HG03064 (cell line): ENCODE measurements around the gene MAP2K7.

ENCODE experiments used
- ATAC-seq: cut with Tn5 transposase; IDR thresholded peaks from one replicate; pipeline ENCODE4 v1.9.1; 2021; ENCODE audit warnings: low read depth; ENCODE audit not compliant: unreplicated experiment

MAP2K7 gene

DNA sequence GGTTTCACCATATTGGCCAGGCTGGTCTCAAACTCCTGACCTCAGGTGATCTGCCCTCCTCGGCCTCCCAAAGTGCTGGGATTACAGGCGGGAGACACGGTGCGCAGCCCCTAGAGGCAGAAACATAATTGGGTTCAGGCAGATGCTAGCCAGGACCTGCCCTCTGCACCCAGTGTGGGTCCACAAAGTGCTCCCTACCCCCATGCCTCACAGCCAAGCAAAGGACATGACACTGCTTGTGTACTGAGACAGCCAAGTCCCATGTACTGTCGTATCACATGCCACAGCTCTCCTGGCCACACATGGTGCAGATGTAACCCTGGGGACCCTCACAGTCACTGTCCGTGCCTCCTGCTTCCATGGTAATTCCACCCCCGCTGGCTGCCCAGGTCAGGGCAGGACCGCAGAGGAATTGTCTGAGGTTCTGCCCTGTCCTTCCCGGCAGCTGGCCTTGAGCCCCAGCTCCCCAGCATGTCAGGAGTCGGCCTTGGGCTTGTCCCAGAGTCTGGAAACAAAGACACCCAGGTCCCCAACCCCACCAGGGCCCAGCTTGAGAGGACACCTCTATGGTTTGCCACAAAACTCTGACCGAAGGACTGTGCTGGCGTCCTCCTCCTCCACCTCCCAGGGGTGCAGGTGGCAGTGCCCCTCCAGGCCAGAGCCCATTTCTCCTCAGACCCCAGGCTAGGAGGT is 37.1 kb upstream of the MAP2K7 start:
- no peak for ATAC-seq

DNA sequence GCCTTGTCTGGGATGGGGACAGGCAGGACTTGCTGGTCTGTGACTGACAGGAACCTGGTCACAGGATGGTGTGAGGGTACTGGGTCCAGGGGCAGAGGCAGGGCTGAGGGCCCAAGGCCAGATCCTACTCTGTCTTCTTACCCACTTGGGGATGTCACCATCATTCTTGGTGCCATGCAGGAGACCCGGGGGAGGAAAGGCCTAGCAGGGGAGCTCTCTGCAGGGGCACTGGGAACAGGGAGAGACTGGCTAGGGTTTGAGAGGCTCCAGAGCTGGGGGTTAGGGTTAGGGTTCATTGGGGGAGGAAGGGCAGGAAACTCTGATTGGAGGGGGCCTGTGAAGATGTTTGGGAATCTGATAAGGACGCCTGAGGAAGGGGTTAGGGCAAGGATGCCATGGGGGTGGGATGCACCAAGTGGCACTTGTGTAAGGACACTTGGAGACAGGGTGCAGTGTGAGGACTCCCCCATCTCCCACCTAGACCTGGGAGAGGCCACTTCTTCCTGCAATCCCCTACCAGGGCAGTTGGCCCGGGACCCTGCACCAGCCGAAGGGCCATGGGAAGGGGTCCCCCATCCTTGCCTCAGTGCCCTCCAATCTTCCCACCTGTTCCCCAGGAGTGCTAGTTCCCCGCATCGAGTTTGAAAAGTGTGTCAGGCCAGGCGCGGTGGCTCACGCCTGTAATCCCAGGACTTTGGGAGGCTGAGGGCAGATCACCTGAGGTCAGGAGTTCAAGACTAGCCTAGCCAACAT is 36.4 kb upstream of the MAP2K7 start:
- ATAC-seq, result no peak

DNA sequence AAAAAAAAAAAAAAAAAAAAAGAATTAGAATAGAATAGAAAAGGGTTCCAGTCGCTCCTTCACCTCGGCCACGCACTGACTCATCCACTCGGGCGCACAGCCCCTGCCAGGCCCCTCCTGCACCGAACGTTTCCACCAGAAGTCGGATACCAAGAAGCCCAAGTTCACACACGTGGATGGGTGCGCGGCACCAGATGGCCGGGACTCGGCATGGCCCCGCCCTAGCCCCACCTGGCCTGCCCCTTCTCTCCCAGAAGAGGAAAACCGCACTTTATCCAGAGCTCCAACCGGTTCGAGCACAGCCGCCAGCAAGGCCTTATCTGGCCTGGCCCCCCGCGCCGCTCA is 35.4 kb upstream of the MAP2K7 start:
- ATAC-seq, result no peak

DNA sequence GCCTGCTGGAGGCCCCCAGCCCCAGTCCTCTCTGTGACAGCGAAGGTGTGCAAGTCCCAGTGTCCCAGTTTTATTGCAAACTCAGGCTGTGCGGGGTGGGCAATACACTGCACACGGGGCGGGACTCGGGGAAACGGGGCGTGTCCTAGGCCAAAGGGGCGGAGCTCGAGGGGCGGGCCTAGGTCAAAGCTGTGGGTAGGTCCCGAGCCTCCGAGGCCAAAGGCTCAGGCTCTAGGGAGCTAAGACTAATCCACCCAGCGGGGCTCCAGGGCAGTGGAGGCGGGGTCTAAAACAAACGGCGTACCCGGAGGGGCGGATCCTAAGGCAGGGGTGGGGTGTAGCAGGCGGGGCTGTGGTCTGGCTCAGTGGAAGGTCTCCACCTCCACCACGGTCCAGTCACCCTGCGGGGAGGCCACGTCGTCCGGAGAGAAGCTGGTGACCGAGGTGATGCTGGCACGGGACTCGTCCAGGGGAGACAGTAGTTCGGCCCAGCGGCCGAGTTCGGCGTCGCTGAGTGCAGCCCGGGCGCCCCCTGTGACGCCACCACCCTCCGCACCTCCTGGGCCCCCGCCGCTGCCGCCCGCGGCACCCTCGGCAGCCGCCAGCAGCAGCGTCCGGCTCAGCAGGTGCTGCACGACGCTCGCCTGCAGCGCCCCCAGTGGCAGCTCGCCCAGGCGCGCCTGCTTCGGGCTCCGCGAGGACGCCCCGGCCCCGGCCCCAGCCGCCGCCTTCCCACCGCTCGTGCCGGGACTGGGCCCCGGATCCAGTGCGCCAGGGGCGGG is 34.8 kb upstream of the MAP2K7 start:
- peak; percentile 36 for ATAC-seq

DNA sequence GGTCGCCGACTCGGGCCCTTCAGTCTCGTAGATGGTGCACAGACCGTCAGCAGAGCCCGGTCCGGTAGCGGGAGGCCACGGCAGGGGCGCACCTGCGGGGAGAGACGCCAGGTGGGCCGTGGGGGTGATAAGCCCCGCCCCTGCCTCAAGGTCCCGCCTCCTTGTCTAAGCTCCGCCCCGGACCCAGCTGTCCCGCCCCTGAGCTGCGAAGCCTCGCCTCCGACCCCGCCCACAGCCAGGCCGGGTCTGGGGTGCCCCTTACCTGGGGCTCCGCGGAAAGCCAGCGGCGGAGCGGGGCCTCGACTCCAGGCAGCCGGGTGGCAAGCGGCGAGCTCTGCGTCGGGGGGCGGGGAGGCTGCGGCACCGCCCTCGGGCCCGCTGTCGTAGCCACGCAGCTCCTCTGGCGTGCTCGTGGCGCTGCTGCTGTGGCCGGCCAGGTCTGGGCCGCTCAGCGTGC is 34.2 kb upstream of the MAP2K7 start:
- ATAC-seq, result peak; percentile 50

DNA sequence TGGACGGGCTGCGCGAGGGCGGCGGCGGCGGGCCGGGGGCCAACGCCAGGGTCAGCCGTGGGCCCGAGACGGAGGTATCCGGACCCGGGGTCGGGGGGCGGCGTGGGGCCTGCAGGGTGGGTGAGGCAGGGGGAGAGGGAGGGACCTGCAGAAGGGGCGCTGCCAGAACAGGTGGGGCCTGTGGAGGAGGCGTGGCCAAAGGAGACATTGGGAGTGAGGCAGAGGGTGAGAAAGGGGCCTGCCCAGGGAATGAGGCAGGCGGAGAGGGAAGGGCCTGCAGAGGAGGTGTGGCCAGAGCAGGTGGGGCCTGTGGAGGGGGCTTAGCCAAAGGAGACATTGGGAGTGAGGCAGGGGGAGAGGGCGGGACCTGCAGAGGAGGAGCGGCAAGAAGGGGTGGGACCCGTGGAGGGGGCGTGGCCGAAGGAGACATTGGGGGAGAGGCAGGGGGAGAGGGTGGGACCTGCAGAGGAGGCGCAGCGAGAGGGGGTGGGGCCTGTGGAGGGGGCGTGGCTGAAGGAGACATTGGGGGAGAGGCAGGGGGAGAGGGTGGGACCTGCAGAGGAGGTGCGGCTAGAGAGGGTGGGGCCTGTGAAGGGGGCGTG is 33.7 kb upstream of the MAP2K7 start:
- ATAC-seq, result no peak

DNA sequence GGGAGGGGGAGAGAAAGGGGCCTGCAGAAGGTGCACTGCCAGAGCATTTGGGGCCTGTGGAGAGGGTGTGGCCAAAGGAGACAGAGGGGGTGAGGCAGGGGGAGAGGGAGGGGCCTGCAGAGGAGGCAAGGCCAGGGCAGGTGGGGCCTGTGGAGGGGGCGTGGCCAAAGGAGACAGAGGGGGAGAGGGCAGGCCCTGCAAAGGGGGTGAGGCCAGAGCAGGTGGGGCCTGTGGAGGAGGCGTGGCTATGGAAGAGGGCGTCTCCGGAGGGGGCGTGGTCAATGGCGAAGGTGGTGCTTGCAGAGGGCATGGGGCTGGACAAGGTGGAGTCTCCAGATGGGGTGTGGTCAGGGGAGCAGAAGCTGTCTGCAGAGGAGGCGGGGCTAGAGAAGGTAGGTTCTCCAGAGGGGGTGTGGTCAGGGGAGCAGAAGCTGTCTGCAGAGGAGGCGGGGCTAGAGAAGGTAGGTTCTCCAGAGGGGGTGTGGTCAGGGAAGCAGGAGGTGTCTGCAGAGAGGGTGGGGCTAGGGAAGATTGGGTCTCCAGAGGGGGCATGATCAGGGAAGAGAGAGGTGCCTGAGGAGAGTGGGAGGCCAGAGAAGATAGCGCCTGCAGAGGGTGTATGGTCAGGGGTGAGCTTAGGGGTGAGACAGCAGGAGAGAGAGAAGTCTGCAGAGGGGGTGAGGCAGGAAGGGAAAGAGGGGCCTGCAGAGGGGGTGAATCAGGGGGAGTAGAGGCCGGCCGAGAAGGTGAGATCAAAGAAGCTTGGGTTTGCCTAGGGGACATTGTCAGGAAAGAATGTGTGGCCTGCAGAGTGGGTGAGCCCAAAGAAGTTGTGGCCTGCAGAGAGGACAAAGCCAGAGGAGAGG is 32.9 kb upstream of the MAP2K7 start:
- no peak for ATAC-seq

DNA sequence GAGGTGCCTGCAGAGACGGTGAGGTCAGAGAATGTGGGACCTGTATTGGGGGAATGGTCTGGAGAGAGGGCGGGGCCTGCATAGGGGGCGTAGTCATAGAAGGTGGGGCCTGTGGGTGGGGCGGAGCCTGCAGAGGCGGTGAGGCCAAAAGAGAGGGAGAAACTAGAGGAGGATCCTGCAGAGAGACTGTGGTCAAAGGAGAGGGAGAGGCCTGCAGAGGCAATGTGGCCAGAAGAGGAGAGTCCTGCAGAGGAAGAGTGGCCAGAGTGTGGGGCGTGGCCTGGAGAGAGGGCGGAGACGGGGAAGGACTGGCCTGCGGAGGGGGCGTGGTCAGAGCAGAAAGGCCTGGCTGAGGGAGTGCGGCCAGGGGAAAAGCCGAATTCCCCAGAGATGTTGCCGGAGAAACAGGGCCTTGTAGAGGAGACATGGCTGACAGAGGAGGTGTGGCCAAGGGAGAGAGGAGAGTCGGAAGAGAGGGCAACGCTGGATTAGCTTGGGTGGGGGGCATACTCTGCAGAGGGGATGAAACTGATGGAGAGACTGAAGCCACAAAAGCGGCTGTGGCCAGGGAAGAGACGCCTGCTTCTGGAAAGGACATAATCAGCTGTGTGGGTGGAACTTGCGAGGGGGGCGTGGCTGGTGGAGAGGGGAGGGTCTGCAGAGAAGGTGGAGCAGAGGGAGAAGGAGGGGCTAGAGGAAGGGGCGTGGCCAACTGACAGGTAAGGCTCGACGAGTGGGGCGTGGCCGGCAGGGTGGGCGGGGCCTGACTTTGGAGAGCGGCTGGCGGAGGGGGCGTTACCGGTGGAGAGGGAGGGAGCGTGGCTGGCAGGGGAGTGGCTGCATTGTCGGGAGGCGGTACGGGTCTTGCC is 32.0 kb upstream of the MAP2K7 start:
- no peak for ATAC-seq

DNA sequence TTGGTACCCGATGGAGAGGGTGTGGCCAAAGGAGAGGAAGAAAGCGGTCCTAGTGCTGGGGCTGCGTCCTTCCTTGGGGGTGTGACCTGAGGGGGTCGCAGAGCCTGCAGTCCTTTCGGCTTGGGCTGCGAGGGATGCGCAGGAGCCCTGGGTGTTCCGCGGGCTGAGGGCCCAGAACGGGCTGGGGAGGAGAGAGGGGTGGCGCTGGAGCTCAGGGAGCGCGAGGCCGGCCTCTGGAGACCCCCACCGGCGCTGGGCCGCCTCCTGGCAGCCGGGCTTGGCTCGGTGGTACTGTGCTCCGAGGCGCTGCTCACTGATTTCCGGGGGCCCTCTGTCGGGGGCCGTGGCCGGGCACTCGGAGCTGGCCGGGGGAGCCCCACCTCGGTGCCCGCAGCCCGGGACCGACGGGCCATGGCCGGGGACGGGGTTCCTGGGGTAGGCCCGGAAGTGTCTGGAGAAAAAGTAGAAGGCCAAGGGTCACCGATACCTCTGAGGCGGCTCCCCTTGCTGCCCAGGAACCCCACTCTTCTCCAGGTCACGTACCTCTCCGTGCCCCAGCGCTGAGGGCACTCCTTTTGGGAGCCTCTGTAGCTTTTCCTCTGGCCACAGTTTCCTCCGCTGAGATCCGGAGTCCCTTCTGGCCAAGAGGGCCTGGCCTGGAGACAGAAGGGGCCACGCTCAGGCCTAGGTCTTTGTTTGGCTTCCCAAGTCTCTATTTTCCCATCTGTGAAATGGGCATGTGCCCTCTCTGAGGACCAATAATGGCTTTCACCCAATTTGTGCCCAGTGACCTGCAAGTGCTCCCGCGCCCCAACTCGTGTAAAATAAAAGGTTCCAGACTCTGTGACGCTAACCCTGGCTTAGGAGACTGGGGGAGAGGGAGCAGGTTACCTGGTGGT is 31.1 kb upstream of the MAP2K7 start:
- ATAC-seq, result no peak

DNA sequence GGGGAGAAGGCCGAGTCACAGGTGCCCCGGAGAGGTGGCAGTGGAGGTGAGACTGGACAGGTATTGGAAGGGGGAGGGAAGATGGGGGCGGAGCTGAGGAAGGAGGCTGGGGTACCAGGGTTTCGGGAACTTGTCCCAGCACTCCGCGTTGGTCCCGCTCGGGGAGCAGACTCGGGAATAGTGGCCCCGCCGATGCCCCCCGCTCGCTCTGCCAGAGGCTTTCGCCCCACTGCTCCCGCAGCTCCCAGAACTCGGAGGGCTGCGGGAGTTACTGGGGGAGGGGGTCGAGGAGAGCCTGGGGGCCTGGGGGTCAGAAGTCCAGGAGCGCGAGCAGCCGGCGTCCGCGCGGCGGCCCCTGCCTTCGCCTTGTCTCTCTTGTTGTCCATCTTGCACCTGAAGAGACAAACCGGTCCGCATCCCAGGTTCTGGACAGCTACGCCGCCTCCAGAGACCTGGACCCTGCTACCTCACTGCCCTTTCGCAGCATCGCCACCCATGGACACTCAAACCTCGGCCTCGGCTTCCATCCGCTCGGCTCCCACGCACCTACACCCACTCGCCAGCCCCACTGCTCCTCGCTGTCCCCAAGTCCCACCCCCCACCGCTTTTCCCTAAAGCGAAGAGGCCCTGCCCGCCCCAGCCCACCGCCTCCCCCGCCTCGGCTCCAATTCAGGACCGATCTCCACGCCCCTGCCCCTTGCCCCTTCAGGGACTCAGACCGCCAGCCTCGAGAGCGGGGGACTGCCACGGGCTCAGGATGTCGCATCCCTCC is 30.2 kb upstream of the MAP2K7 start:
- no peak for ATAC-seq

DNA sequence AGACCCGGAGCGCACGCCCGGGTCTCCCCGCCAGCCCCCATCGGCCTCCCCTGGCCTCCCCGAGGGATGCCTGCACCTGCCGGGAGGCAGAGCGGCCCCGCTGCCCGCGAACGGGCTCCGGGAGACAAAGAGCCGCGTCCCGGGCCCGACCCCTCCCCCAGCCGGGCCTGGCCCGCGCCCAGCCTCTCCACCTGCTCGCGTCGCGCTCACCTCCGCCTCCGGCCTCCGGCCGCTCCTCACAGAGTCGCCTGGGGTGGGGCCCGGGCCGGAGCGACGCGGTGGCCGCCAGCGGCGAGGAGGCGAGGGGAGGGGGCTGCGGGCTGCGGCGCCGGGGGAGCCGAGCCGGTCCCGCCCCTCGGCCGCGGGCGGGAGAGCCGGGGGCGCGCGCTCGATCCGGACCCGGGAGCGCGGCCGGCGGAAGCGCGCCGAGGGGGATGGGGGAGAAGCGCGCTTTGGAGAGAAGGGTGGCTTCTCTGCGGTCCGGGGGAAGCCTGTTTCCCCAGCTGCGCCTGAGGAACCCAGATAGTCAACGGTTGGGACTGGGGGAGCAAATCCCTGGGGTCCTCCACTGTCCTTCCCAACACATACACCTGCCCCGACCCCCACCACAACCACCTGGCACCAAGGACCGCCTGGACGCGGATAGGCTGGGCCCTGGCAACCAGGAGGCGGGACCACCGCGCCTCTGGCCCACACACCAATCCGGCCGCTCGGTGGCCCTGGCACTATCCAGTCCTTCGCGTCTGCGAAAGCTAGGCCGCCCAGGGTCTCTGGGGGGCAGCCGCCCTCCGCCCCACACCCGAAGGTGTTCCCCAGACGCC is 29.4 kb upstream of the MAP2K7 start, which contains the start of gene PRR36:
TSS of gene PRR36 (minus strand) at position 315 of the 821 bp plus-strand sequence. CDS start 701 bp downstream, outside the sequence.
- no peak for ATAC-seq

DNA sequence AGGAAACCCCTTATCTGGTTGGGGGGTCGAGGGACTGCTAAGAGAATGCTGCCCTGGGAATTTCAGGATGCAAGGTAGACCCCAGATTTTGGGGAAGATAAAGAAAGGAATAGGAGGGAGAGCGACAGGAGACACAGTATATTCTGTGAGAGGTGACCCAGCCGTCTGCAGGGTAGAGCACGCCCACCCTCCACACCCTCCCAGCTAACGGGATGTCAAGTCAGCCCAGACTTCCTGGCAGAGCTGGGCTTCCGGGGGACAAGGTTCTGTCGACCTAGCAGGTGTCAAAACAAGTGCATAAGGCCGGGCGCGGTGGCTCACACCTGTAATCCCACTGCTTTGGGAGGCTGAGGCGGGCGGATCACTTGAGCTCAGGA is 28.8 kb upstream of the MAP2K7 start:
- no peak for ATAC-seq

DNA sequence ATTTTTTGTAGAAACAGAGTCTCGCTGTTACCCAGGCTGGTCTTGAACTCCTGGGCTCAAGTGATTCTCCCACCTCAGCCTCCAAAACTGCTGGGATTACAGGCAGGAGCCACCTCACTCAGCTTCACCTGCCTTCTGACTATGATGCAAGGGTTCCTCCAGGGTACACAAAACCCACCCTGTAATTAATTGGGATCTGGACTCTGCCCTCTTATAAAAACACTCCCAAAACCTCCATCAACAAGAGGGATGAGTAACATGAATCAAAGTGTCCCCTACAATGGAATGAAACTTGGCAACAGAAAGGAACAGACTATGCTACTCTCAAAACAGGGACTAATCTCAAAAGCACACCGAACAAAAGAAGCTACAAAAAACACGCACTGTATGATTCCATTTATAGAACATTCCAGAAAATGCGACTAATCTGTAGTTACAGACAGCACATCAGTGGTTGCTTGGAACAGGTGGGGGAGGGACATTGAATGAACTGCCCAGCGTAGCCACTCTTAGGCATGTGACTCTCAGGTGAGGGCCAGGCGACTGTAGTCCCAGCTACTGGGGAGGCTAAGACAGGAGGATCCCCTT is 26.3 kb upstream of the MAP2K7 start:
- ATAC-seq, result no peak

DNA sequence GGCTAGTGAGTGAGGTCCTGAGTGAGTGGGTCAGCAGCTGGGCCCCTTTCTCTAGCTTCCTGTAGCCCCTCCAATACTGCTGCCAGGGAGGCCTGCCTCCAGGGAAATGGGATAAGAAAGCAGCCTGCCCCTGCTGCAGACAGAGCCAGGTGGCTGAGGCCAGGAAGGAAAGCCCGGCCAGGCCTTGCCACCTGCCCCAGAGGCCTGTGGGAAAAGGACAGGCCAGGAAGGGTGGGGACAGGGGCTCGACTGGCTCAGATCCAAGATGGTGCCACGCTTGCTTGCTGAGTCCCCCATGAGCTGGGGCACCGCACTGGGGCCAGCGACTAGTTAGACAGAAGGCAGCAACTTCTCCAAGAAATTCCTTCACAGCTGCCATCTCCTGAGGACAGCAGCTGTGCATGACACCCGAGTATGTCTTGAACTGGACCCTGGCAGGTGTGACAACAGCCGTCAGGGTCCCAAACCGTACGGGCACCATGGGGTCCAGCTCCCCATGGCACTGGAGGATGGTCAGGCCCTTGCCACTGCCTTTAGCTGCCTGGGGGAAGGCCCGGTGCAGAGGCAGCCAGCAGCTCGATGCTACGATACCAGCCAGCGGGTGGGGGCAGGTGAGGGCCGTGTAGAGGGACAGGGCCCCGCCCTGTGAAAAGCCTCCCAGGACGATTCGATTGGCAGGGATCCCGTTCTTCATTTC is 24.4 kb upstream of the MAP2K7 start:
- no peak for ATAC-seq

DNA sequence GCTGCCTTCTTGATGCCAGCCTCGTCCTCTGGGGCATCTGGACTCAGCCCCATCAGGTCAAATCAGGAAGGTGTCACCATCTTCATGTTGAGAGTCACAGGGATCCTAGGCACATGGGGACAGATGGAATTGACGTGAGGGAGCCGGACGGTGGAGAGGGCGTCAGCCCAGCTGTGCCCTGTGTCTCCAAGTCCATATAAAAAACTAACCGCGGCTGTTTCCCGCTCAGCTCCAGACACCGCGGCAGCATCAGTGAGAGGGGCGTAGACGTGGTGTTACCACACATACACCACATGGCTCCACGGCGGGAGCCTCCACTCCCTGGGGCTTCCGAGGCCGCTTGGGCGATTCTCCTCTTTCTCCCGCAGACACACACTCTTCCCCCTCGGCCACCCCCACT is 23.8 kb upstream of the MAP2K7 start:
- ATAC-seq, result no peak

DNA sequence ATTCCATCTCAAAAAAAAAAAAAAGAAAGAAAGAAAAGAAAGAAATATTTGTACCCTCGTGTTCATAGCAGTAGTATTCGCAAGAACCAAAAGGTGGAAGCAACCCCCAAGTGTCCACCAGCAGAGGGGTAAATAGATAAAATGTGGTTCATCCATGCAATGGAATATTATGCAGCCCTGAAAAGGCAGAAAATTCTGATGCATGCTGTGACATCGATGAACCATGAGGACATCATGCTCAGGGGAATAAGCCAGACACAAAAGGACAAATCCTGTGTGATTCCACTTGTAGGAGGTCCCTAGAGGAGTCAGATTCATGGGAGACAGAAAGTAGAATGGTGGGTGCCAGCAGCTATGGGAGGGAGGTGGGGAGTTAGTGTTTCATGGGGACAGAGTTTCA is 21.8 kb upstream of the MAP2K7 start:
- no peak for ATAC-seq
